ENCODE measurements around the gene LRP10.

GRCh38 chr14:22861651-22862050 lies 9.9 kb upstream of the LRP10 start:
- no peak for TF ChIP-seq POLR2A (IDR thresholded peaks at IDR 0.05; ENCODE audit: low read depth, low read length)
- no peak for TF ChIP-seq POLR2AphosphoS5 (IDR thresholded peaks at IDR 0.05; ENCODE audit: low read depth, low read length)
- no peak for TF ChIP-seq TAF1 (IDR thresholded peaks at IDR 0.05; ENCODE audit: low read depth, low read length)
- no peak for TF ChIP-seq SPI1 (IDR thresholded peaks at IDR 0.05; ENCODE audit: low read depth, low read length)
